ENCODE data around the gene BCOR. TPM values are rescaled to one million over a fixed set of nuclear protein-coding genes. Genes with fewer than 3 reads are reported as not detected.

Gene BCOR
- total and polyA plus RNA-seq, 2 of the 13 experiments (the other 11 are each of a cell fraction or from before 2014, with no cell fraction given): 14.3 to 15.2 TPM

- TF ChIP-seq FOXA3 (CRISPR knock-in tag; IDR thresholded peaks at IDR 0.05): peak; percentile 34; the same call in 1 of the 2 replicates
- TF ChIP-seq RBM39 (IDR thresholded peaks at IDR 0.05; ENCODE audit: low read depth, low read length, poor library complexity, severe bottlenecking): peak; percentile 23
- TF ChIP-seq RBFOX2 (IDR thresholded peaks at IDR 0.05; ENCODE audit: low read depth, low read length): peak; percentile 74
- no peak for TF ChIP-seq MTA3 (CRISPR knock-in tag; IDR thresholded peaks at IDR 0.05)
- TF ChIP-seq POLR2AphosphoS5 (IDR thresholded peaks at IDR 0.05; ENCODE audit: low read depth, low read length): peak; percentile 33; the same call in 1 of the 2 replicates
- TF ChIP-seq ZBTB21 (CRISPR knock-in tag; IDR thresholded peaks at IDR 0.05): no peak
- no peak for TF ChIP-seq ZNF362 (CRISPR knock-in tag; IDR thresholded peaks at IDR 0.05; ENCODE audit: borderline replicate concordance)
- peak; percentile 42; the same call in 1 of the 2 replicates for TF ChIP-seq POLR2G (IDR thresholded peaks at IDR 0.05; ENCODE audit: low read depth, low read length)
- peak; percentile 93 for TF ChIP-seq AGO2 (optimal IDR thresholded peaks at IDR 0.05; ENCODE audit: low read depth, low read length)
- TF ChIP-seq PATZ1 (CRISPR knock-in tag; IDR thresholded peaks at IDR 0.05): peak; percentile 15
- peak; percentile 34 for TF ChIP-seq ZNF687 (CRISPR knock-in tag; IDR thresholded peaks at IDR 0.05)
- TF ChIP-seq ZFX (CRISPR knock-in tag; IDR thresholded peaks at IDR 0.05; ENCODE audit: low read depth): peak; percentile 16; the same call in 1 of the 2 replicates
- peak; percentile 13; the same call in 1 of the 2 replicates for TF ChIP-seq ZFP90 (CRISPR knock-in tag; IDR thresholded peaks at IDR 0.05; ENCODE audit: borderline replicate concordance)
- TF ChIP-seq FOSL2 (CRISPR knock-in tag; IDR thresholded peaks at IDR 0.05): peak; percentile 65
- peak; percentile 43; the same call in 1 of the 2 replicates for TF ChIP-seq MED1 (CRISPR knock-in tag; IDR thresholded peaks at IDR 0.05)
- TF ChIP-seq GATAD2A (CRISPR knock-in tag; IDR thresholded peaks at IDR 0.05): peak; percentile 47; the same call in 1 of the 2 replicates
- TF ChIP-seq ZNF333 (CRISPR knock-in tag; IDR thresholded peaks at IDR 0.05; ENCODE audit: borderline replicate concordance): 0 out of 2 replicates have a peak, but pooled peaks have one; percentile 5
- TF ChIP-seq GPN1 (CRISPR knock-in tag; IDR thresholded peaks at IDR 0.05; ENCODE audit: borderline replicate concordance): no peak
- 0 out of 2 replicates have a peak, but pooled peaks have one; percentile 18 for TF ChIP-seq ZSCAN21 (CRISPR knock-in tag; IDR thresholded peaks at IDR 0.05; ENCODE audit: borderline replicate concordance)
- TF ChIP-seq ASH2L (IDR thresholded peaks at IDR 0.05; ENCODE audit: insufficient read length, low read depth, low read length): no peak
- TF ChIP-seq ZBTB7B (CRISPR knock-in tag; IDR thresholded peaks at IDR 0.05): peak; percentile 24; the same call in 1 of the 2 replicates
- TF ChIP-seq ISX (CRISPR knock-in tag; conservative IDR thresholded peaks at IDR 0.05): no peak
Observed at GRCh38 chrX:40012039-40012867, 85.5 kb downstream of the BCOR start (continued).
